ENCODE measurements around the gene VSTM1. TPM values are rescaled to one million over a fixed set of nuclear protein-coding genes. Genes with fewer than 3 reads are reported as not detected.

The VSTM1 gene
- total RNA-seq, 1 experiment from 2014 or later, result not detected

DNA sequence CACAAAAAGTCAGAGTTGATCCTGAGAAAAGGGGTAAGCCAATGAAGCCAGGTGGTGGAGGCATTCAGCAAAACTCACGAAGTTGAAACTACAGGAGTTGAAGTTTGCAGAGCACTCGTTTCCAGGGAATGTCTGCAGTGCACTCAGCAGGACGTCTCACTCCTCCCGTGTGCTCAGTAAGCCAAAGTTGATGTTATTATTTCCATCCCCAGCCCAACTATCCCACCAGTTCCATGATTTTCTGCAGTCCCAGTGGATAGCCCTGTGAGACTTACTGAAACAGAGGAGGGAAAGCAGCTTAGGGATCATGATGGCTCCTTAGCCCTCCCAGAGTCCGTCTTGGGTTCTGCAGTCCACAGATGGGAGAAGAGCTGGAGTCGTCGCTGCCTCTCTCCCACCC, 17.3 kb upstream of the VSTM1 start, which contains the start of gene TARM1:
Gene TARM1, minus strand, starts transcription at position 334 of the 400 bp plus-strand sequence. Its CDS starts 25 bp downstream, at position 309.
- no peak within 1 kb of the TSS for H3K27ac Mint-ChIP-seq (ENCODE audit: unreplicated experiment)
- POLR2A ChIA-PET, result no interaction called here
- intact Hi-C loops (cut with micrococcal nuclease; ENCODE audit: unreplicated experiment), result no loop called here
- peaks cover 2% of the 10 kb centered on the region for H3K27me3 Mint-ChIP-seq (ENCODE audit: insufficient read depth, unreplicated experiment)
- peaks cover 29% of the 10 kb centered on the region for H3K9me3 Mint-ChIP-seq (ENCODE audit: unreplicated experiment)
- H3K4me1 Mint-ChIP-seq (ENCODE audit: low read depth, unreplicated experiment), result no peaks in the 10 kb centered on the region
- DNase-seq, result no peak
- Histone ChIP-seq H3K4me1 (no peaks in the 10 kb centered on the region), H3K4me3 (ENCODE audit: low read depth, low read length) (no peak within 1 kb of the TSS), H3K36me3 (ENCODE audit: control insufficient read depth, insufficient read depth, low read length) (no peaks in the 10 kb centered on the region), H3K27me3 (replicated peaks; ENCODE audit: control insufficient read depth, insufficient read depth, low read length) (no peaks in the 10 kb centered on the region), H3K9me3 (peaks cover 23% of the 10 kb centered on the region)
- CTCF ChIA-PET, result interaction anchor here (0.9 kb wide), 1 partner anchor 54 kb away, joined by 3 read pairs; no protein-coding TSS in a partner anchor
- no TSS peak for BruUV-seq (replicated peaks)
- no peaks in the 10 kb centered on the region for H3K36me3 Mint-ChIP-seq (ENCODE audit: insufficient read depth, unreplicated experiment)
- TF ChIP-seq, protein P1, sequence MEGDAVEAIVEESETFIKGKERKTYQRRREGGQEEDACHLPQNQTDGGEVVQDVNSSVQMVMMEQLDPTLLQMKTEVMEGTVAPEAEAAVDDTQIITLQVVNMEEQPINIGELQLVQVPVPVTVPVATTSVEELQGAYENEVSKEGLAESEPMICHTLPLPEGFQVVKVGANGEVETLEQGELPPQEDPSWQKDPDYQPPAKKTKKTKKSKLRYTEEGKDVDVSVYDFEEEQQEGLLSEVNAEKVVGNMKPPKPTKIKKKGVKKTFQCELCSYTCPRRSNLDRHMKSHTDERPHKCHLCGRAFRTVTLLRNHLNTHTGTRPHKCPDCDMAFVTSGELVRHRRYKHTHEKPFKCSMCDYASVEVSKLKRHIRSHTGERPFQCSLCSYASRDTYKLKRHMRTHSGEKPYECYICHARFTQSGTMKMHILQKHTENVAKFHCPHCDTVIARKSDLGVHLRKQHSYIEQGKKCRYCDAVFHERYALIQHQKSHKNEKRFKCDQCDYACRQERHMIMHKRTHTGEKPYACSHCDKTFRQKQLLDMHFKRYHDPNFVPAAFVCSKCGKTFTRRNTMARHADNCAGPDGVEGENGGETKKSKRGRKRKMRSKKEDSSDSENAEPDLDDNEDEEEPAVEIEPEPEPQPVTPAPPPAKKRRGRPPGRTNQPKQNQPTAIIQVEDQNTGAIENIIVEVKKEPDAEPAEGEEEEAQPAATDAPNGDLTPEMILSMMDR (IDR thresholded peaks at IDR 0.05; ENCODE audit: insufficient read depth in 1 of 2, low read depth in 1 of 2, low read length in 1 of 2, severe bottlenecking in 1 of 2, unreplicated experiment in 1 of 2), result no peak
- no peak within 1 kb of the TSS for H3K4me3 Mint-ChIP-seq (ENCODE audit: unreplicated experiment)

DNA sequence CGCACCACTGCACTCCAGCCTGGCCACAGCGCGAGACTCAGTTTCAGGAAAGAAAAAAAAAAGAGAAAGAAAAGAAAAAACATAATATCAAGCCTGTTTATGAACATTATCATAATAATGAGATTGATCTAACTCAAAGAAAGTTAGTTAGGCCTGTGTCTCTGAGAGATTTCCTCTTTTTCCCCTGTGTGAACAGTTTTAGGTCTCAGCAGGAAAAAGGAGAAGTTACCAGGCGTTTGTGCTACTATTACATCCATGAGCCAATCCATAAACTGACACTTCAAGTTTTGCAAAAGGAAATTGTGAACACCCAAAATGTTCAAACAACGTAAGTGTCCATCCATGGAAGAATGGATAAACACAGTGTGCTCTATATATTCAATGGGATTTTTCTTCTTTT, 13.6 kb upstream of the VSTM1 start:
- intact Hi-C loops (cut with micrococcal nuclease; ENCODE audit: unreplicated experiment), result no loop called here
- Histone ChIP-seq H3K4me1 (no peaks in the 10 kb centered on the region), H3K27me3 (replicated peaks; ENCODE audit: control insufficient read depth, insufficient read depth, low read length) (no peaks in the 10 kb centered on the region), H3K9me3 (peaks cover 14% of the 10 kb centered on the region), H3K4me3 (ENCODE audit: low read depth, low read length) (no peak overlapping the region), H3K36me3 (ENCODE audit: control insufficient read depth, insufficient read depth, low read length) (no peaks in the 10 kb centered on the region)
- CTCF ChIA-PET, result no interaction called here
- POLR2A ChIA-PET, result no interaction called here
- no peaks in the 10 kb centered on the region for H3K4me1 Mint-ChIP-seq (ENCODE audit: low read depth, unreplicated experiment)
- H3K9me3 Mint-ChIP-seq (ENCODE audit: unreplicated experiment), result peaks cover 27% of the 10 kb centered on the region
- H3K4me3 Mint-ChIP-seq (ENCODE audit: unreplicated experiment), result no peak overlapping the region
- H3K27me3 Mint-ChIP-seq (ENCODE audit: insufficient read depth, unreplicated experiment), result peaks cover 4% of the 10 kb centered on the region
- H3K36me3 Mint-ChIP-seq (ENCODE audit: insufficient read depth, unreplicated experiment), result no peaks in the 10 kb centered on the region
- DNase-seq, result no peak
- no TSS peak for BruUV-seq (replicated peaks)
- TF ChIP-seq, protein P1 (IDR thresholded peaks at IDR 0.05; ENCODE audit: insufficient read depth in 1 of 2, low read depth in 1 of 2, low read length in 1 of 2, severe bottlenecking in 1 of 2, unreplicated experiment in 1 of 2), result no peak
- no peak overlapping the region for H3K27ac Mint-ChIP-seq (ENCODE audit: unreplicated experiment)

DNA sequence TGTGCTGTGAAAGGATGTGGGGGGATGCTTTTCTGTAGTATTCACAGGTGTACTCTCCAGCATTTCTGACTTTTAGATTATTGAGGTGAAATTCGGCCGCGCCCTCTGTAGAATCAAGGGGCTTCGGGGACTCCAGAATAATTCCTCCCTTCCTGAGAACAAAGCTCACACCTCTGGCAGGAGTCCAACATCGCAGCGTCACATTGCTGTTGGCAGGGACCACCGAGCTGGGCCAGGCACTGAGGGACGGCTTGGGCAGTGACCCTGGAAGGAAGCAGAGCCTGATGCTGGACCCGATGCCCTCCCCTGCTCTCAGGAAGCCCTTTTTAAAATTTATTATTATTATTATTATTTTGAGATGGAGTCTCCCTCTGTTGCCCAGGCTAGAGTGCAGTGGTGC, 11.2 kb upstream of the VSTM1 start:
- no peaks in the 10 kb centered on the region for H3K4me1 ChIP-seq
- DNase-seq, result no peak
- Mint-ChIP-seq H3K36me3 (ENCODE audit: insufficient read depth, unreplicated experiment) (peaks cover 4% of the 10 kb centered on the region), H3K27ac (ENCODE audit: unreplicated experiment) (no peak overlapping the region), H3K9me3 (ENCODE audit: unreplicated experiment) (peaks cover 21% of the 10 kb centered on the region), H3K27me3 (ENCODE audit: insufficient read depth, unreplicated experiment) (peaks cover 4% of the 10 kb centered on the region), H3K4me1 (ENCODE audit: low read depth, unreplicated experiment) (no peaks in the 10 kb centered on the region), H3K4me3 (ENCODE audit: unreplicated experiment) (no peak overlapping the region)
- H3K4me3 ChIP-seq (ENCODE audit: low read depth, low read length), result no peak overlapping the region
- no peaks in the 10 kb centered on the region; the same call in 1 of the 2 replicates for H3K9me3 ChIP-seq
- intact Hi-C loops (cut with micrococcal nuclease; ENCODE audit: unreplicated experiment), result no loop called here
- ChIA-PET CTCF (no interaction called here), POLR2A (no interaction called here)
- no TSS peak for BruUV-seq (replicated peaks)
- no peaks in the 10 kb centered on the region for H3K36me3 ChIP-seq (ENCODE audit: control insufficient read depth, insufficient read depth, low read length)
- H3K27me3 ChIP-seq (replicated peaks; ENCODE audit: control insufficient read depth, insufficient read depth, low read length), result no peaks in the 10 kb centered on the region
- TF ChIP-seq, protein P1 (IDR thresholded peaks at IDR 0.05; ENCODE audit: insufficient read depth in 1 of 2, low read depth in 1 of 2, low read length in 1 of 2, severe bottlenecking in 1 of 2, unreplicated experiment in 1 of 2), result no peak

Measured in Caco-2 (cell line).